IMR-90 (cell line): ENCODE data around the gene GDI2. TPM values are rescaled to one million over a fixed set of nuclear protein-coding genes. Genes with fewer than 3 reads are reported as not detected.
"Not testable (repeated sequence)": the region's sequence is repeated elsewhere in the genome, so short reads cannot be mapped to it uniquely, and the experiment has no call there.

ENCODE experiments used
- ATAC-seq: fragments of 200-7000 bp; cut with Tn5 transposase; 2 replicates; pipeline ENCODE4 v1.9.1; 2020; ENCODE audit warnings: low read depth, mild to moderate bottlenecking, moderate library complexity
- BruUV-seq: library from RNA; stranded (reverse); fragments of 400-500 nt; replicated peaks from 2 replicates; lab custom pipeline; 2021; lab: Mats Ljungman, UMichigan
- CTCF ChIA-PET: fragments of 300-600 bp; formaldehyde crosslinking; extraction: SDS; loops from one replicate; lab custom pipeline; 2021; ENCODE audit warnings: antibody characterized with exemption; lab: Yijun Ruan, JAX
- POLR2A ChIA-PET: fragments of 300-600 bp; sonication (Branson Sonifier 250); formaldehyde crosslinking; loops from one replicate; lab custom pipeline; 2022; ENCODE audit warnings: antibody characterized with exemption; ENCODE audit not compliant: unreplicated experiment; lab: Charles Lee
- DNase-seq: peaks from one replicate; pipeline ENCODE4 v3.0.0; 2013
- H2AFZ ChIP-seq: replicated peaks from 2 replicates; pipeline ENCODE3; 2013; ENCODE audit warnings: low read length, mild to moderate bottlenecking; ENCODE audit not compliant: poor library complexity
- H2AK5ac ChIP-seq: 2 replicates; pipeline ENCODE4 v1.6.1; 2013; ENCODE audit warnings: low read depth, low read length, inconsistent platforms
- H2AK9ac ChIP-seq: replicated peaks from 2 replicates; pipeline ENCODE3; 2013; ENCODE audit warnings: mild to moderate bottlenecking, low read depth, low read length, moderate library complexity; ENCODE audit not compliant: poor library complexity
- H2BK120ac ChIP-seq: 2 replicates; pipeline ENCODE4 v1.6.1; 2013; ENCODE audit warnings: low read depth, low read length, inconsistent platforms
- H2BK15ac ChIP-seq: 3 replicates; pipeline ENCODE4 v1.6.1; 2013; ENCODE audit warnings: low read depth, low read length, inconsistent platforms
- H2BK20ac ChIP-seq: 2 replicates; pipeline ENCODE4 v1.6.1; 2013; ENCODE audit warnings: low read depth, mild to moderate bottlenecking, inconsistent platforms, low read length, moderate library complexity
- H2BK5ac ChIP-seq: 2 replicates; pipeline ENCODE4 v1.6.1; 2013; ENCODE audit warnings: mild to moderate bottlenecking, low read depth, low read length, inconsistent platforms; ENCODE audit not compliant: poor library complexity, severe bottlenecking
- H3K14ac ChIP-seq: replicated peaks from 2 replicates; pipeline ENCODE4 v1.6.1; 2013; ENCODE audit warnings: low read depth, low read length, inconsistent platforms
- H3K18ac ChIP-seq: 2 replicates; pipeline ENCODE4 v1.6.1; 2013; ENCODE audit warnings: low read depth, low read length, control low read depth
- H3K23ac ChIP-seq: 2 replicates; pipeline ENCODE4 v1.6.1; 2013; ENCODE audit warnings: low read depth, low read length, inconsistent platforms
- H3K27ac ChIP-seq: 2 replicates; pipeline ENCODE4 v1.5.1; 2013; ENCODE audit warnings: mild to moderate bottlenecking, control low read depth, low read length; ENCODE audit not compliant: insufficient read depth
- H3K27me3 ChIP-seq: 2 replicates; pipeline ENCODE4 v1.6.1; 2013; ENCODE audit warnings: low read length; ENCODE audit not compliant: control insufficient read depth, insufficient read depth
- H3K36me3 ChIP-seq: 2 replicates; pipeline ENCODE4 v1.6.1; 2013; ENCODE audit warnings: low read length, mixed read lengths; ENCODE audit not compliant: control insufficient read depth, insufficient read depth
- H3K4ac ChIP-seq: 2 replicates; pipeline ENCODE4 v1.6.1; 2013; ENCODE audit warnings: low read depth, low read length, inconsistent platforms
- H3K4me1 ChIP-seq: 2 replicates; pipeline ENCODE4 v1.6.1; 2013; ENCODE audit warnings: low read length, mixed read lengths; ENCODE audit not compliant: control insufficient read depth, insufficient read depth
- H3K4me2 ChIP-seq: 2 replicates; pipeline ENCODE4 v1.6.1; 2013; ENCODE audit warnings: low read depth, mild to moderate bottlenecking, control low read depth, low read length, moderate library complexity
- H3K4me3 ChIP-seq: 2 replicates; pipeline ENCODE4 v1.5.1; 2013; ENCODE audit warnings: low read depth, mild to moderate bottlenecking, control low read depth, low read length, moderate library complexity; ENCODE audit not compliant: insufficient read depth
- H3K56ac ChIP-seq: 2 replicates; pipeline ENCODE4 v1.6.1; 2013; ENCODE audit warnings: low read length, inconsistent platforms; ENCODE audit not compliant: insufficient read depth; ENCODE audit errors: extremely low read depth
- H3K79me1 ChIP-seq, 2 experiments: 2 replicates each; pipeline ENCODE4 v1.6.1; 2013; ENCODE audit warnings: low read length in 2 of 2, inconsistent platforms in 1 of 2, low read depth in 1 of 2
- H3K9ac ChIP-seq: 2 replicates; pipeline ENCODE4 v1.6.1; 2013; ENCODE audit warnings: low read depth, low read length, control low read depth
- H3K9me1 ChIP-seq: 2 replicates; pipeline ENCODE4 v1.6.1; 2013; ENCODE audit warnings: low read length, inconsistent platforms; ENCODE audit not compliant: insufficient read depth
- H3K9me3 ChIP-seq: 2 replicates; pipeline ENCODE4 v1.6.1; 2013; ENCODE audit warnings: low read length; ENCODE audit not compliant: control insufficient read depth, insufficient read depth
- H4K20me1 ChIP-seq: 2 replicates; pipeline ENCODE4 v1.6.1; 2013; ENCODE audit warnings: low read length, inconsistent platforms; ENCODE audit not compliant: insufficient read depth
- H4K5ac ChIP-seq: 2 replicates; pipeline ENCODE4 v1.6.1; 2013; ENCODE audit warnings: mild to moderate bottlenecking, low read depth, low read length, control low read depth
- H4K8ac ChIP-seq, 2 experiments: 2 replicates each; pipeline ENCODE4 v1.6.1; 2013; ENCODE audit warnings: low read depth in 2 of 2, low read length in 2 of 2, control low read depth in 1 of 2, inconsistent platforms in 1 of 2
- H4K91ac ChIP-seq: 2 replicates; pipeline ENCODE4 v1.6.1; 2013; ENCODE audit warnings: low read depth, low read length, inconsistent platforms; ENCODE audit not compliant: insufficient read depth
- WGBS, 2 experiments: methylation state at CpG; one replicate each; pipeline versions ENCODE4 v1.1.5 to v1.1.7; 2013; ENCODE audit warnings: missing lambda C conversion rate in 2 of 2; ENCODE audit not compliant: insufficient read length in 1 of 2; ENCODE audit errors: extremely low coverage in 2 of 2; 5-methylcytosine and 5-hydroxymethylcytosine counted together
- dilution Hi-C: fragments of 300-500 bp; cut with HindIII; formaldehyde crosslinking; loops from one replicate; pipeline ENCODE4 v1.14.3; 2018; ENCODE audit warnings: low sequenced_read_pairs; ENCODE audit not compliant: unreplicated experiment
- in situ Hi-C: fragments of 300-500 bp; cut with MboI; formaldehyde crosslinking; loops from 3 replicates; pipeline ENCODE4 v1.14.3; 2019; ENCODE audit warnings: low sequenced_read_pairs, inconsistent platforms, mixed read lengths
- intact Hi-C: fragments of 100-400 bp; cut with micrococcal nuclease; formaldehyde crosslinking; loops from 2 replicates; pipeline ENCODE4 v1.10.0; 2022
- polyA plus RNA-seq, 3 experiments: library from polyadenylated mRNA; depleted of rRNA; stranded (reverse); fragments of >200 nt; gene quantifications; 2 replicates each; pipeline ENCODE4 v1.2.3, GENCODE V29; 2012; ENCODE audit warnings: low replicate concordance in 1 of 3
- total RNA-seq: library from RNA; depleted of rRNA; stranded (reverse); fragments of >200 nt; gene quantifications from 2 replicates; pipeline ENCODE4 v1.2.3, GENCODE V29; 2012

GDI2 gene
- total and polyA plus RNA-seq, 2 of the 4 experiments (the other 2 are of a cell fraction) = 171 to 396 TPM

DNA sequence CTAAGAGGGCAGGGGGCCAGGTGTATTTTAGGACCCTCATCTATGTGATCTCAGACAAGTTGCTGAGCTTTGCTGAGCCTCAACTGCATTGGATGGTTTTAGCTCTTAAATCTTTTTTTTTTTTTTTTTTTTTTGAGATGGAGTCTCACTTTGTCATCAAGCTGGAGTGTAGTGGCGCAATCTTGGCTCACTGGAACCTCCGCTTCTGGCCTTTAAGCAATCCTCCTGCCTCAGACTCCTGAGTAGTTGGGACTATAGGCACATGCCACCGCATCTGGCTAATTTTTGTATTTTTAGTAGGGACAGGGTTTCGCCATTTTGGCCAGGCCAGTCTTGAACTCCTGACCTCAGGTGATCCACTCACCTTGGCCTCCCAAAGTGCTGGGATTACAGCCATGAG lies 33.4 kb upstream of the GDI2 start:
- H3K56ac ChIP-seq, H3K18ac ChIP-seq, H3K4ac ChIP-seq, H3K9me3 ChIP-seq, H3K23ac ChIP-seq, H3K14ac ChIP-seq, H2BK120ac ChIP-seq, ATAC-seq, BruUV-seq, dilution Hi-C loops, CTCF ChIA-PET, H2BK20ac ChIP-seq, H2AFZ ChIP-seq, H3K4me2 ChIP-seq, H4K91ac ChIP-seq, H2AK5ac ChIP-seq, H4K20me1 ChIP-seq, H3K4me1 ChIP-seq, H4K5ac ChIP-seq, DNase-seq, intact Hi-C loops, H3K27me3 ChIP-seq, POLR2A ChIA-PET, H2AK9ac ChIP-seq, H4K8ac ChIP-seq, H3K4me3 ChIP-seq, H3K9me1 ChIP-seq, H2BK15ac ChIP-seq, in situ Hi-C loops, H3K9ac ChIP-seq, H3K36me3 ChIP-seq, H2BK5ac ChIP-seq, H3K79me1 ChIP-seq, H3K27ac ChIP-seq: not testable (repeated sequence)
- WGBS, 2 experiments = no CpG with 5 or more reads among the region's 4 CpGs
